Measurements from ENCODE around the gene FGB.

- TF ChIP-seq, protein P1, sequence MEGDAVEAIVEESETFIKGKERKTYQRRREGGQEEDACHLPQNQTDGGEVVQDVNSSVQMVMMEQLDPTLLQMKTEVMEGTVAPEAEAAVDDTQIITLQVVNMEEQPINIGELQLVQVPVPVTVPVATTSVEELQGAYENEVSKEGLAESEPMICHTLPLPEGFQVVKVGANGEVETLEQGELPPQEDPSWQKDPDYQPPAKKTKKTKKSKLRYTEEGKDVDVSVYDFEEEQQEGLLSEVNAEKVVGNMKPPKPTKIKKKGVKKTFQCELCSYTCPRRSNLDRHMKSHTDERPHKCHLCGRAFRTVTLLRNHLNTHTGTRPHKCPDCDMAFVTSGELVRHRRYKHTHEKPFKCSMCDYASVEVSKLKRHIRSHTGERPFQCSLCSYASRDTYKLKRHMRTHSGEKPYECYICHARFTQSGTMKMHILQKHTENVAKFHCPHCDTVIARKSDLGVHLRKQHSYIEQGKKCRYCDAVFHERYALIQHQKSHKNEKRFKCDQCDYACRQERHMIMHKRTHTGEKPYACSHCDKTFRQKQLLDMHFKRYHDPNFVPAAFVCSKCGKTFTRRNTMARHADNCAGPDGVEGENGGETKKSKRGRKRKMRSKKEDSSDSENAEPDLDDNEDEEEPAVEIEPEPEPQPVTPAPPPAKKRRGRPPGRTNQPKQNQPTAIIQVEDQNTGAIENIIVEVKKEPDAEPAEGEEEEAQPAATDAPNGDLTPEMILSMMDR (IDR thresholded peaks at IDR 0.05 in 8 of 11, conservative IDR thresholded peaks at IDR 0.05 in 3 of 11) = no peak
- no peak for TF ChIP-seq POLR2A (IDR thresholded peaks at IDR 0.05)
Measured at GRCh38 chr4:154577324-154577723, 14.5 kb downstream of the FGB start.
